Mucosa of stomach (tissue), 1 donor: ENCODE results near the gene ROBO2.

Experiments used
- H3K27me3 ChIP-seq: one replicate; pipeline ENCODE4 v1.7.0; 2013; ENCODE audit warnings: mild to moderate bottlenecking, low read length; ENCODE audit not compliant: control insufficient read depth, insufficient read depth
- H3K36me3 ChIP-seq: one replicate; pipeline ENCODE4 v1.7.0; 2013; ENCODE audit warnings: low read length; ENCODE audit not compliant: control insufficient read depth, insufficient read depth
- H3K4me1 ChIP-seq: one replicate; pipeline ENCODE4 v1.7.0; 2013; ENCODE audit warnings: mild to moderate bottlenecking, low read length; ENCODE audit not compliant: control insufficient read depth, insufficient read depth
- H3K4me3 ChIP-seq: one replicate; pipeline ENCODE4 v1.7.0; 2013; ENCODE audit warnings: low read length
- H3K9ac ChIP-seq: one replicate; pipeline ENCODE4 v1.7.0; 2013; ENCODE audit warnings: mild to moderate bottlenecking, low read length, moderate library complexity
- H3K9me3 ChIP-seq: one replicate; pipeline ENCODE4 v1.7.0; 2013; ENCODE audit warnings: mild to moderate bottlenecking, low read length, moderate library complexity; ENCODE audit not compliant: control insufficient read depth
- donor health status: Pancreatic carcinoma.

The ROBO2 gene

GRCh38 chr3:77506384-77506783 is 466.5 kb downstream of the ROBO2 start:
- Histone ChIP-seq H3K4me3 (no peak overlapping the region), H3K9me3 (no peaks in the 10 kb centered on the region), H3K27me3 (no peaks in the 10 kb centered on the region), H3K36me3 (no peaks in the 10 kb centered on the region), H3K9ac (no peak overlapping the region), H3K4me1 (no peaks in the 10 kb centered on the region)

GRCh38 chr3:77513542-77513941 is 473.6 kb downstream of the ROBO2 start:
- H3K4me1 ChIP-seq: no peaks in the 10 kb centered on the region
- H3K36me3 ChIP-seq: no peaks in the 10 kb centered on the region
- H3K27me3 ChIP-seq: no peaks in the 10 kb centered on the region
- H3K4me3 ChIP-seq: no peak overlapping the region
- H3K9me3 ChIP-seq: no peaks in the 10 kb centered on the region
- H3K9ac ChIP-seq: no peak overlapping the region

GRCh38 chr3:77514766-77515165 is 474.9 kb downstream of the ROBO2 start:
- Histone ChIP-seq H3K36me3 (no peaks in the 10 kb centered on the region), H3K9ac (no peak overlapping the region), H3K9me3 (no peaks in the 10 kb centered on the region), H3K27me3 (no peaks in the 10 kb centered on the region), H3K4me1 (no peaks in the 10 kb centered on the region), H3K4me3 (no peak overlapping the region)

GRCh38 chr3:77524463-77524862 is 484.6 kb downstream of the ROBO2 start:
- no peaks in the 10 kb centered on the region for H3K36me3 ChIP-seq
- H3K9ac ChIP-seq: no peak overlapping the region
- H3K27me3 ChIP-seq: no peaks in the 10 kb centered on the region
- no peak overlapping the region for H3K4me3 ChIP-seq
- no peaks in the 10 kb centered on the region for H3K4me1 ChIP-seq
- H3K9me3 ChIP-seq: no peaks in the 10 kb centered on the region

GRCh38 chr3:77524946-77525682 is 485.2 kb downstream of the ROBO2 start:
- Histone ChIP-seq H3K36me3 (no peaks in the 10 kb centered on the region), H3K4me3 (no peak overlapping the region), H3K4me1 (no peaks in the 10 kb centered on the region), H3K9me3 (no peaks in the 10 kb centered on the region), H3K27me3 (no peaks in the 10 kb centered on the region), H3K9ac (no peak overlapping the region)

- Histone ChIP-seq H3K4me1 (no peaks in the 10 kb centered on the region), H3K9ac (no peak overlapping the region), H3K36me3 (no peaks in the 10 kb centered on the region), H3K9me3 (no peaks in the 10 kb centered on the region), H3K4me3 (no peak overlapping the region), H3K27me3 (no peaks in the 10 kb centered on the region)
These were observed 486.7 kb downstream of the ROBO2 start for GRCh38 chr3:77526573-77527113.

- Histone ChIP-seq H3K9ac (no peak overlapping the region), H3K4me1 (no peaks in the 10 kb centered on the region), H3K4me3 (no peak overlapping the region), H3K36me3 (no peaks in the 10 kb centered on the region), H3K9me3 (no peaks in the 10 kb centered on the region), H3K27me3 (no peaks in the 10 kb centered on the region)
These were observed 489.6 kb downstream of the ROBO2 start for GRCh38 chr3:77529522-77529921.

GRCh38 chr3:77530870-77531269 is 491.0 kb downstream of the ROBO2 start:
- no peak overlapping the region for H3K9ac ChIP-seq
- H3K27me3 ChIP-seq: no peaks in the 10 kb centered on the region
- no peaks in the 10 kb centered on the region for H3K36me3 ChIP-seq
- H3K4me1 ChIP-seq: no peaks in the 10 kb centered on the region
- no peaks in the 10 kb centered on the region for H3K9me3 ChIP-seq
- no peak overlapping the region for H3K4me3 ChIP-seq

GRCh38 chr3:77535116-77535515 is 495.2 kb downstream of the ROBO2 start:
- Histone ChIP-seq H3K4me3 (no peak overlapping the region), H3K9me3 (no peaks in the 10 kb centered on the region), H3K4me1 (no peaks in the 10 kb centered on the region), H3K9ac (no peak overlapping the region), H3K36me3 (no peaks in the 10 kb centered on the region), H3K27me3 (no peaks in the 10 kb centered on the region)

GRCh38 chr3:77536038-77536775 is 496.3 kb downstream of the ROBO2 start:
- no peaks in the 10 kb centered on the region for H3K4me1 ChIP-seq
- no peaks in the 10 kb centered on the region for H3K9me3 ChIP-seq
- H3K27me3 ChIP-seq: no peaks in the 10 kb centered on the region
- H3K9ac ChIP-seq: no peak overlapping the region
- no peaks in the 10 kb centered on the region for H3K36me3 ChIP-seq
- H3K4me3 ChIP-seq: no peak overlapping the region

GRCh38 chr3:77539014-77539413 is 499.1 kb downstream of the ROBO2 start:
- no peaks in the 10 kb centered on the region for H3K27me3 ChIP-seq
- H3K9me3 ChIP-seq: no peaks in the 10 kb centered on the region
- H3K36me3 ChIP-seq: no peaks in the 10 kb centered on the region
- H3K4me1 ChIP-seq: no peaks in the 10 kb centered on the region
- H3K4me3 ChIP-seq: no peak overlapping the region
- no peak overlapping the region for H3K9ac ChIP-seq

GRCh38 chr3:77539677-77540076 is 499.8 kb downstream of the ROBO2 start:
- no peaks in the 10 kb centered on the region for H3K4me1 ChIP-seq
- no peak overlapping the region for H3K4me3 ChIP-seq
- H3K27me3 ChIP-seq: no peaks in the 10 kb centered on the region
- H3K36me3 ChIP-seq: no peaks in the 10 kb centered on the region
- H3K9me3 ChIP-seq: no peaks in the 10 kb centered on the region
- no peak overlapping the region for H3K9ac ChIP-seq
